Cardiac fibroblast (primary cell): ENCODE results near the gene COMP.

Source experiments
- DNase-seq, 2 donors: peaks; one replicate each; pipeline versions ENCODE4 v3.0.0 to v3.0.0-alpha.2; 2010; ENCODE audit warnings: low read depth in 2 of 2
- H3K4me3 ChIP-seq, 2 donors: replicated peaks in 1 of 2; 1 replicate in 1 of 2; 2 replicates in 1 of 2; pipeline ENCODE4 v1.5.1; 2011; ENCODE audit warnings: low read depth in 2 of 2, low read length in 2 of 2, mild to moderate bottlenecking in 2 of 2, moderate library complexity in 1 of 2
- CTCF ChIP-seq: IDR thresholded peaks from one replicate; pipeline ENCODE4 v1.5.1; 2011; ENCODE audit warnings: low read depth, mild to moderate bottlenecking, low read length, inconsistent platforms

Gene COMP

GRCh38 chr19:18789883-18790565 is 1.1 kb downstream of the COMP start:
- DNase-seq = peak; percentile 10 to 41
- TF ChIP-seq CTCF = no peak
- no peak overlapping the region for H3K4me3 ChIP-seq

DNA sequence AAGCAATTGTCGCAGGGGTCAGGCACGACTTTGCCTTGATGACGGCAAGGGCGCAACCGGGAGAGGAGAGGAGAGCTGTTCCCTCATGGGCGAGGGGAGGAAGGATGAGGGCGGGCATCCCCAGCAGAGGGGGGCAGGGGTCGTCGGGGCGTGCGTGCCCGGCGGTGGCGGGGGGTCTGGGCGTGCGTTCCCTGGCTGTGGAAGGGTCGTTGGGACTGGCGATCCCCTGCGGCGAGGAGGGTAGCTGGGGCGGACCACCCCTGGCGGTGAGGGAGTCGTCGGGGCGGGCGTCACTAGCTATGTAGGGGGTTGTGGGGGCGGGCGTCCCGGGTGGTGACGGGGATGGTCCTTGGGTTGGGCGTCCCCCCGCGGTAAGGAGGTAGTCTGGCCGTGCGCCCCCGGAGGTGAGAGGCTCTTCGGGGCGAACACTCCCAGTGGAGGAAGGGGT is 1.7 kb downstream of the COMP start:
- no peak overlapping the region for H3K4me3 ChIP-seq
- TF ChIP-seq CTCF = no peak
- DNase-seq = no peak

DNA sequence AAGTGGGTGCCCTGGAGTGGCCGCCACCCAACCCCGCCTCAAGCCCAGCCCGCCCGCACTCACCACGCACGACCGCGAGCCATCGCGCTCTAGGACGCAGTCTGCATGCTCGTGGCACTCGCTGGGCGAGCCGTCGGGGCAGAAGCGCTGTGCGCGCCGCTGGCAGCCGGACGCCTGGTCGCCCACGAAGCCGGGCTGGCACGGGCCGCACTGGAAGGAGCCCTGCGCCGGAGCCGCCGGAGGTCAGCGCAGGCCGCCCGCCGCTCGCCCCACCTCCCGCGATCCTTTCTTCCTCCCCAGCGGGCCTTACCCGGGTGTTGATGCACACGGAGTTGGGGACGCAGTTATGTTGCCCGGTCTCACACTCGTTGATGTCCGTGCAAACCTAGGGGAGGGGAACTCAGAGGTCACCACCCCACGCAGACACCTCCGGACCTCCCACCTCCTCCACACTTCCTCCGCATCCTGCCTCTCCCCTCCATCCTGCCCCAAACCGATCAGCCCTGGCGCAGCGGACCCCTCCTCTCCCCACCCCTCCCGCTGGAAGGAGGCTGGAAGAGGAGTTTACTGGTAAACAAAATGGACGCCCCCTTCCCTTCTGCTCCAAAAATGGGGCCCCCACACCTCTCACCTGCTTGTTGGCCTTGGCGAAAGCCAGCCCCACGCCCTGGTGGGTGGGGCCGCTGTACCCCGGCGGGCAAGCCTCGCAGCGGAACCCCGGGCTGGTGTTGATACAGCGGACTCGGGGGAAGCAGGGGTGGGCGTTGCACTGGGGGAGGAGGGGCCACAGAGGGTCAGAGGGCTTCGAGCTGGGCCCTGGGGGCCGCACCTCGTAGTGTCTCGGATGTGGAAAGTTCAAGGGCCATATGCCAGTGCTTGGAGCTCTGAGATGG is 2.3 kb downstream of the COMP start:
- no peak overlapping the region for H3K4me3 ChIP-seq
- DNase-seq = no peak
- no peak for TF ChIP-seq CTCF

DNA sequence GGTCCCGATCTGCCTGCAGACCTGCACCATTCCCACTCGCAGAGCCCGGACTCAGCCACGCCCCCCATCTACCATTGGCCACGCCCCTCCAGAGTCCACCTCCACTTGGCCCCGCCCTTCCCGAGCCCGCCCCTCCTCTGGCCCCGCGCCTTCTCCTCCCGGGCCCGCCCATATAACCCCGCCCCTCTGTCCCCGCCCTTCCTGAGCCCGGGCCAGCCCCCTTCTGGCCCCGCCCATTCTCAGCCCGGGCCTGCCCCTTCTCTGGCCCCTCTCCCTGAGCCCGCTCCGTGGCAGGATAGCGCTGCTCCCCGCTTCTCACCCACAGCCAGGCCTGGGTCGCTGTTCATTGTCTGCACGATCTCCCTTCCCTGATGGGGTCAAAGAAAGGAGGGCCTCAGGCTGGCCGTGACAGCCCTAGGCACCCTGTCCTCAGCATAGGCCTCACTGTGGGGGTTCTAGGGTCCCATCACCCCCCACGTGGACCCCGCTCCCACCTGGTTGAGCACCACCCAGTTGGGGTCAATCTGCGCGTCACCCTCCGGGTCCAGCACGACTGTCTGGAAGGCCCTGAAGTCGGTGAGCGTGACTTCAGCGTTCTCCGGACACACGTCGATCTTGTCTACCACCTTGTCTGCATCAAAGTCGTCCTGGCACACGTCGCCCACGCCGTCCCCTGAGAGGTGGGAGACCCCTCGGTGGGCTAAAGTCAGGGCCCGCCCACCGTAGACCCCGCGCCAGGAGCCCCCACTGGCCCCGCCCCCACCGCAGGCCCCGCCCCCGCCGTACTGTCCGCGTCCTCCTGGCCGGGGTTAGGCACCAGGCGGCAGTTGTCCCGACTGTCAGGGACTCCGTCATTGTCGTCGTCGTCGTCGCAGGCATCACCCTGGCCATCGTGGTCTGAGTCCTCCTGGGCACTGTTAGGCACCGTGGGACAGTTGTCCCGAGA is 5.7 kb downstream of the COMP start:
- no peak for TF ChIP-seq CTCF
- DNase-seq = peak; percentile 58 to 67
- H3K4me3 ChIP-seq = no peak overlapping the region

- no peak for TF ChIP-seq CTCF
- no peak overlapping the region for H3K4me3 ChIP-seq
- no peak for DNase-seq
These were observed 6.4 kb downstream of the COMP start for GRCh38 chr19:18784786-18785120.

- no peak for TF ChIP-seq CTCF
- H3K4me3 ChIP-seq = no peak overlapping the region
- DNase-seq = no peak
These were observed 6.9 kb downstream of the COMP start for GRCh38 chr19:18783958-18784785.
